ENCODE measurements around the gene TMEM217. TPM values are rescaled to one million over a fixed set of nuclear protein-coding genes. Genes with fewer than 3 reads are reported as not detected.
"Not testable (repeated sequence)": the region's sequence is repeated elsewhere in the genome, so short reads cannot be mapped to it uniquely, and the experiment has no call there.

TMEM217 gene
- total RNA-seq, 2 experiments from 2014 or later: 2.5 TPM

GRCh38 chr6:37202788-37203491 lies 55.0 kb downstream of the TMEM217 start:
- ATAC-seq (peak; percentile 68), DNase-seq (no peak)
- ChIA-PET CTCF (interaction anchor here (0.7 to 21.8 kb wide), 8 partner anchors 8 to 743 kb away, joined by 3 to 586 read pairs (median 4); partner anchors contain the start of gene PIM1), POLR2A (interaction anchor here (0.6 to 1.0 kb wide), 3 partner anchors 13 to 29 kb away, joined by 3 to 11 read pairs (median 3); no protein-coding TSS in a partner anchor)
- Mint-ChIP-seq H3K4me3 (no peak overlapping the region), H3K27ac (peak overlapping the region; percentile 39), H3K4me1 (peaks cover 59% of the 10 kb centered on the region), H3K36me3 (ENCODE audit: low read depth) (no peaks in the 10 kb centered on the region), H3K27me3 (no peaks in the 10 kb centered on the region), H3K9me3 (ENCODE audit: low read depth) (no peaks in the 10 kb centered on the region)
- intact Hi-C loops (cut with DNase I, micrococcal nuclease): loop anchor here in 1 of 2 experiments (10.0 kb wide), 1 partner anchor 438 kb away; no protein-coding TSS in a partner anchor

GRCh38 chr6:37201726-37202125 lies 56.2 kb downstream of the TMEM217 start:
- no peak for ATAC-seq
- CTCF ChIA-PET: interaction anchor here (1.0 to 21.8 kb wide), 7 partner anchors 8 to 225 kb away, joined by 3 to 586 read pairs (median 5); partner anchors contain the start of gene PIM1
- intact Hi-C loops (cut with DNase I, micrococcal nuclease): loop anchor here in 1 of 2 experiments (10.0 kb wide), 1 partner anchor 437 kb away; no protein-coding TSS in a partner anchor
- Mint-ChIP-seq H3K9me3 (ENCODE audit: low read depth) (no peaks in the 10 kb centered on the region), H3K36me3 (ENCODE audit: low read depth) (no peaks in the 10 kb centered on the region), H3K4me3 (no peak overlapping the region), H3K4me1 (peaks cover 46% of the 10 kb centered on the region), H3K27ac (no peak overlapping the region), H3K27me3 (no peaks in the 10 kb centered on the region)
- no peak for DNase-seq
- POLR2A ChIA-PET: no interaction called here

GRCh38 chr6:37200085-37200484 lies 57.9 kb downstream of the TMEM217 start:
- no peaks in the 10 kb centered on the region for H3K27me3 Mint-ChIP-seq
- DNase-seq (no peak), ATAC-seq (no peak)
- intact Hi-C loops (cut with DNase I, micrococcal nuclease): loop anchor here in 1 of 2 experiments (10.0 kb wide), 1 partner anchor 435 kb away; no protein-coding TSS in a partner anchor
- CTCF ChIA-PET: interaction anchor here (1.0 to 21.8 kb wide), 3 partner anchors 26 to 175 kb away, joined by 4 to 586 read pairs (median 240); partner anchors contain the start of gene PIM1
- POLR2A ChIA-PET: no interaction called here
- peaks cover 33% of the 10 kb centered on the region for H3K4me1 Mint-ChIP-seq
- no peaks in the 10 kb centered on the region for H3K9me3 Mint-ChIP-seq (ENCODE audit: low read depth)
- H3K36me3 Mint-ChIP-seq (ENCODE audit: low read depth): no peaks in the 10 kb centered on the region
- H3K27ac Mint-ChIP-seq: no peak overlapping the region
- H3K4me3 Mint-ChIP-seq: no peak overlapping the region

GRCh38 chr6:37196451-37196850 lies 61.5 kb downstream of the TMEM217 start:
- DNase-seq; H3K36me3 Mint-ChIP-seq (ENCODE audit: low read depth); H3K27me3 Mint-ChIP-seq; ATAC-seq; H3K9me3 Mint-ChIP-seq (ENCODE audit: low read depth); H3K4me3 Mint-ChIP-seq; intact Hi-C loops (cut with DNase I, micrococcal nuclease); POLR2A ChIA-PET; H3K27ac Mint-ChIP-seq: not testable (repeated sequence)
- CTCF ChIA-PET: interaction anchor here (3.7 to 21.8 kb wide), 2 partner anchors 24 to 171 kb away, joined by 22 to 586 read pairs; no protein-coding TSS in a partner anchor
- H3K4me1 Mint-ChIP-seq: peaks cover 34% of the 10 kb centered on the region

GRCh38 chr6:37194886-37195285 lies 63.1 kb downstream of the TMEM217 start:
- ChIA-PET POLR2A (interaction anchor here (0.8 to 1.3 kb wide), 2 partner anchors 15 to 22 kb away, joined by 3 to 4 read pairs; no protein-coding TSS in a partner anchor), CTCF (interaction anchor here (0.6 to 3.7 kb wide), 9 partner anchors 14 to 571 kb away, joined by 3 to 22 read pairs (median 4); no protein-coding TSS in a partner anchor)
- Mint-ChIP-seq H3K4me1 (peaks cover 39% of the 10 kb centered on the region), H3K27ac (peak overlapping the region; percentile 83)
- H3K9me3 Mint-ChIP-seq (ENCODE audit: low read depth); DNase-seq; H3K4me3 Mint-ChIP-seq; H3K27me3 Mint-ChIP-seq; H3K36me3 Mint-ChIP-seq (ENCODE audit: low read depth); intact Hi-C loops (cut with DNase I, micrococcal nuclease): not testable (repeated sequence)
- peak; percentile 45 for ATAC-seq

- Mint-ChIP-seq H3K27ac (peak overlapping the region; percentile 12), H3K9me3 (ENCODE audit: low read depth) (no peaks in the 10 kb centered on the region), H3K27me3 (no peaks in the 10 kb centered on the region), H3K4me1 (peaks cover 54% of the 10 kb centered on the region), H3K4me3 (no peak overlapping the region), H3K36me3 (ENCODE audit: low read depth) (peaks cover 1% of the 10 kb centered on the region)
- ATAC-seq: no peak
- intact Hi-C loops (cut with DNase I, micrococcal nuclease): no loop called here
- ChIA-PET CTCF (interaction anchor here (2.8 to 3.7 kb wide), 2 partner anchors 17 to 20 kb away, joined by 22 read pairs; no protein-coding TSS in a partner anchor), POLR2A (no interaction called here)
- no peak for DNase-seq
These were observed 65.3 kb downstream of the TMEM217 start for GRCh38 chr6:37192666-37193065.

- peaks cover 1% of the 10 kb centered on the region for H3K36me3 Mint-ChIP-seq (ENCODE audit: low read depth)
- ATAC-seq: peak; percentile 75
- intact Hi-C loops (cut with DNase I, micrococcal nuclease): loop anchor here (1.0 to 2.0 kb wide), 3 partner anchors 15 to 17 kb away; no protein-coding TSS in a partner anchor
- H3K4me3 Mint-ChIP-seq: no peak overlapping the region
- H3K4me1 Mint-ChIP-seq: peaks cover 71% of the 10 kb centered on the region
- peaks cover 6% of the 10 kb centered on the region for H3K9me3 Mint-ChIP-seq (ENCODE audit: low read depth)
- DNase-seq: peak; percentile 62
- ChIA-PET CTCF (interaction anchor here (0.6 to 2.6 kb wide), 13 partner anchors 9 to 305 kb away, joined by 3 to 17 read pairs (median 3); no protein-coding TSS in a partner anchor), POLR2A (interaction anchor here (0.6 to 2.1 kb wide), 3 partner anchors 15 to 153 kb away, joined by 4 to 17 read pairs (median 6); no protein-coding TSS in a partner anchor)
- H3K27ac Mint-ChIP-seq: peak overlapping the region; percentile 3
- no peaks in the 10 kb centered on the region for H3K27me3 Mint-ChIP-seq
These were observed 67.8 kb downstream of the TMEM217 start for GRCh38 chr6:37190159-37190535.

GRCh38 chr6:37188962-37189510 lies 68.9 kb downstream of the TMEM217 start:
- intact Hi-C loops (cut with DNase I, micrococcal nuclease): no loop called here
- Mint-ChIP-seq H3K9me3 (ENCODE audit: low read depth) (peaks cover 6% of the 10 kb centered on the region), H3K4me3 (no peak overlapping the region), H3K27me3 (no peaks in the 10 kb centered on the region), H3K27ac (peak overlapping the region; percentile 87), H3K36me3 (ENCODE audit: low read depth) (peaks cover 1% of the 10 kb centered on the region), H3K4me1 (peaks cover 63% of the 10 kb centered on the region)
- CTCF ChIA-PET: interaction anchor here (0.6 to 2.6 kb wide), 9 partner anchors 8 to 277 kb away, joined by 3 to 17 read pairs (median 4); no protein-coding TSS in a partner anchor
- POLR2A ChIA-PET: interaction anchor here (0.7 to 2.1 kb wide), 2 partner anchors 14 to 16 kb away, joined by 3 to 17 read pairs; no protein-coding TSS in a partner anchor
- ATAC-seq (no peak), DNase-seq (no peak)

GRCh38 chr6:37187321-37188022 lies 70.5 kb downstream of the TMEM217 start:
- Mint-ChIP-seq H3K36me3 (ENCODE audit: low read depth) (peaks cover 1% of the 10 kb centered on the region), H3K9me3 (ENCODE audit: low read depth) (peaks cover 6% of the 10 kb centered on the region), H3K4me1 (peaks cover 67% of the 10 kb centered on the region), H3K4me3 (no peak overlapping the region), H3K27ac (peak overlapping the region; percentile 86), H3K27me3 (no peaks in the 10 kb centered on the region)
- DNase-seq (peak; percentile 41), ATAC-seq (peak; percentile 7)
- CTCF ChIA-PET: interaction anchor here (0.5 to 1.8 kb wide), 12 partner anchors 10 to 306 kb away, joined by 3 to 14 read pairs (median 4); partner anchors contain the start of gene PIM1
- intact Hi-C loops (cut with DNase I, micrococcal nuclease): no loop called here
- POLR2A ChIA-PET: interaction anchor here (0.9 to 1.4 kb wide), 4 partner anchors 12 to 139 kb away, joined by 3 to 7 read pairs (median 5); partner anchors contain the start of gene PIM1

- H3K4me1 Mint-ChIP-seq: peaks cover 65% of the 10 kb centered on the region
- intact Hi-C loops (cut with DNase I, micrococcal nuclease); H3K36me3 Mint-ChIP-seq (ENCODE audit: low read depth): not testable (repeated sequence)
These were observed 71.8 kb downstream of the TMEM217 start for GRCh38 chr6:37185949-37186720.

More at GRCh38 chr6:37185949-37186720, 71.8 kb downstream of the TMEM217 start:
- DNase-seq; H3K27me3 Mint-ChIP-seq; H3K9me3 Mint-ChIP-seq (ENCODE audit: low read depth); ATAC-seq; H3K4me3 Mint-ChIP-seq: not testable (repeated sequence)
- H3K27ac Mint-ChIP-seq: peak overlapping the region; percentile 76
- POLR2A ChIA-PET: interaction anchor here (0.6 to 1.4 kb wide), 3 partner anchors 20 to 605 kb away, joined by 3 to 6 read pairs (median 3); no protein-coding TSS in a partner anchor
- CTCF ChIA-PET: interaction anchor here (0.6 to 1.8 kb wide), 4 partner anchors 16 to 39 kb away, joined by 4 to 14 read pairs (median 8); no protein-coding TSS in a partner anchor
